ENCODE results near the gene IGFALS.

- TF ChIP-seq CTCF (IDR thresholded peaks at IDR 0.05; ENCODE audit: borderline replicate concordance, extremely low read depth, low read length, poor library complexity, severe bottlenecking): no peak
- no peak for TF ChIP-seq EZH2 (IDR thresholded peaks at IDR 0.05; ENCODE audit: borderline replicate concordance, low read depth, low read length, severe bottlenecking)
Measured at GRCh38 chr16:1781254-1781653, 12.3 kb downstream of the IGFALS start.
